ENCODE measurements around the gene MPLKIP. TPM values are rescaled to one million over a fixed set of nuclear protein-coding genes. Genes with fewer than 3 reads are reported as not detected.

Gene MPLKIP
- total RNA-seq, 1 experiment from 2014 or later, result 40.1 TPM

Other genes starting within 250 kb of the MPLKIP start
- gene CDK13, start 184.4 kb downstream of the MPLKIP start, total RNA-seq (2014; rRNA removed; shearing (Covaris generic)), result 37.8 and 63.9 TPM in 2 replicates
- gene SUGCT, start 383 bp upstream of the MPLKIP start, total RNA-seq (2014; rRNA removed; shearing (Covaris generic)), result 17.1 and 20.5 TPM in 2 replicates